Measurements from ENCODE around the gene SSR1.

- TF ChIP-seq CTCF (conservative IDR thresholded peaks at IDR 0.05 in 1 of 2, IDR thresholded peaks at IDR 0.05 in 1 of 2; ENCODE audit: extremely low read depth in 1 of 2, insufficient read depth in 1 of 2, low read depth in 1 of 2, low read length in 2 of 2) (no peak), EZH2 (IDR thresholded peaks at IDR 0.05; ENCODE audit: borderline replicate concordance, low read length) (no peak)
These were observed 25.0 kb upstream of the SSR1 start for GRCh38 chr6:7338031-7338430.

Measured in mammary epithelial cell (primary cell).